Measurements from ENCODE around the gene SIL1. TPM values are rescaled to one million over a fixed set of nuclear protein-coding genes. Genes with fewer than 3 reads are reported as not detected.

SIL1 gene
- polyA plus RNA-seq, 3 donors = 25.4 to 35.1 (median 27.9) TPM

DNA sequence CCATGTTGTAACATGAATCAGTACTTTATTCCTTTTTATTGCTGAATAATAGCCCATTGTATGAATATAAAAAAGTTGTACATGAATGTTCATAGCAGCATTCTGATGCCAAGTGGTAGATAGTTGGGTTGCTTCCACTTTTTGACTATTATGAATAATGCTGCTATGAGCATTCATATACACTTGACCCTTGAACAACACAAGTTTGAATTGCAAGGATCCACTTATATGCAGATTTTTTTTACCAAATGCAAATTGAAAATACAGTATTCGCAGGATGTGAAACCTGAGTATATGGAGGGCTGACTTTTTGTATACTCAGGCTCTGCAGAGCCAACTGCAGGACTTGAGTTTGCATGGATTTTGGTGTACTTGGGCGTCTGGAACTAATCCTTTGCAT, 14.7 kb upstream of the SIL1 start:
- no peaks in the 10 kb centered on the region for H3K4me1 ChIP-seq (ENCODE audit: control insufficient read depth in 1 of 2, insufficient read depth in 2 of 2, low read length in 2 of 2)
- 100% methylated on average over 2 of the region's 2 CpGs for WGBS (ENCODE audit: insufficient coverage)

DNA sequence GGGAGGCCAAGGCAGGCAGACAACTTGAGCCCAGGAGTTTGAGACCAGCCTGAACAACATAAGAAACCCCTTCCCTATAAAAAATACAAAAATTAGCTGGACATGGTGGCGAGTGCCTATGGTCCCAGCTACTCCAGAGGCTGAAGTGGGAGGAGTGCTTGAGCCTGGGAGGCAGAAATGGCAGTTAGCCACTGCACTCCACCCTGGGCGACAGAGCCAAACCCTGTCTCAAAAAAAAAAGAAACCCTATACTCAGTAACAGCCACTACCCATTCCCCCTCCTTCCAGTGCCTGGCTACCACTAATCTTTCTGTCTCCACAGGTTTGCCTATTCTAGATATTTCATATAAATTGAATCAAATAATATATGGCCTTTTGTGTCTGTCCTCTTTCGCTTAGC, 14.3 kb upstream of the SIL1 start:
- intact Hi-C loops (cut with micrococcal nuclease) = no loop called here
- H2AFZ ChIP-seq (ENCODE audit: insufficient read depth, low read depth, low read length, poor library complexity, severe bottlenecking) = no peak overlapping the region
- Mint-ChIP-seq H3K4me3 (no peak overlapping the region), H3K36me3 (no peaks in the 10 kb centered on the region), H3K27ac (no peak overlapping the region), H3K4me1 (no peaks in the 10 kb centered on the region), H3K9me3 (no peaks in the 10 kb centered on the region), H3K27me3 (ENCODE audit: low read depth in 3 of 3) (peaks cover 0 to 4% (median 0%) of the 10 kb centered on the region in 3 donors)
- no peaks in the 10 kb centered on the region for H3K4me1 ChIP-seq (ENCODE audit: control insufficient read depth in 1 of 2, insufficient read depth in 2 of 2, low read length in 2 of 2)
- no peaks in the 10 kb centered on the region for H4K20me1 ChIP-seq (ENCODE audit: insufficient read depth, low read length)
- no peak for TF ChIP-seq CTCF (IDR thresholded peaks at IDR 0.05)
- no peaks in the 10 kb centered on the region for H3K27me3 ChIP-seq (ENCODE audit: control insufficient read depth in 2 of 2, insufficient read depth in 2 of 2, low read length in 2 of 2)
- no peaks in the 10 kb centered on the region for H3K9me3 ChIP-seq (replicated peaks in 1 of 2; ENCODE audit: control insufficient read depth in 1 of 2, insufficient read depth in 1 of 2, low read length in 2 of 2)
- no peak overlapping the region for H3K4me3 ChIP-seq (replicated peaks in 1 of 3; ENCODE audit: low read depth in 2 of 3, low read length in 3 of 3)
- H3K9ac ChIP-seq (ENCODE audit: insufficient read depth, low read length, poor library complexity, severe bottlenecking) = no peak overlapping the region
- H3K36me3 ChIP-seq (replicated peaks in 1 of 2; ENCODE audit: control insufficient read depth in 1 of 2, insufficient read depth in 2 of 2, low read length in 2 of 2) = no peaks in the 10 kb centered on the region
- H3K79me2 ChIP-seq (ENCODE audit: insufficient read depth, low read length) = no peaks in the 10 kb centered on the region
- no peak overlapping the region for H3K4me2 ChIP-seq (replicated peaks; ENCODE audit: extremely low read depth, low read length, poor library complexity, severe bottlenecking)
- no peak for DNase-seq
- no CpG with 5 or more reads among the region's 3 CpGs for WGBS (ENCODE audit: insufficient coverage)
- no peak overlapping the region for H3K27ac ChIP-seq (ENCODE audit: low read depth in 1 of 2, low read length in 2 of 2)

More for the DNA sequence above, 14.7 kb upstream of the SIL1 start:
- H3K36me3 ChIP-seq (replicated peaks in 1 of 2; ENCODE audit: control insufficient read depth in 1 of 2, insufficient read depth in 2 of 2, low read length in 2 of 2) = no peaks in the 10 kb centered on the region
- H3K9ac ChIP-seq (ENCODE audit: insufficient read depth, low read length, poor library complexity, severe bottlenecking) = no peak overlapping the region
- H3K9me3 ChIP-seq (replicated peaks in 1 of 2; ENCODE audit: control insufficient read depth in 1 of 2, insufficient read depth in 1 of 2, low read length in 2 of 2) = peaks cover 0 to under 1% of the 10 kb centered on the region in 2 donors
- H3K79me2 ChIP-seq (ENCODE audit: insufficient read depth, low read length) = no peaks in the 10 kb centered on the region
- DNase-seq = no peak
- Mint-ChIP-seq H3K9me3 (peaks cover 0 to 3% (median 0%) of the 10 kb centered on the region in 7 donors), H3K4me1 (no peaks in the 10 kb centered on the region), H3K27ac (no peak overlapping the region), H3K27me3 (ENCODE audit: low read depth in 3 of 3) (peaks cover 0 to 4% (median 0%) of the 10 kb centered on the region in 3 donors), H3K4me3 (no peak overlapping the region), H3K36me3 (no peaks in the 10 kb centered on the region)
- intact Hi-C loops (cut with micrococcal nuclease) = no loop called here
- H3K27ac ChIP-seq (ENCODE audit: low read depth in 1 of 2, low read length in 2 of 2) = no peak overlapping the region
- no peak overlapping the region for H2AFZ ChIP-seq (ENCODE audit: insufficient read depth, low read depth, low read length, poor library complexity, severe bottlenecking)
- H3K4me2 ChIP-seq (replicated peaks; ENCODE audit: extremely low read depth, low read length, poor library complexity, severe bottlenecking) = no peak overlapping the region
- no peak for TF ChIP-seq CTCF (IDR thresholded peaks at IDR 0.05)
- H3K27me3 ChIP-seq (ENCODE audit: control insufficient read depth in 2 of 2, insufficient read depth in 2 of 2, low read length in 2 of 2) = no peaks in the 10 kb centered on the region
- no peaks in the 10 kb centered on the region for H4K20me1 ChIP-seq (ENCODE audit: insufficient read depth, low read length)
- H3K4me3 ChIP-seq (replicated peaks in 1 of 3; ENCODE audit: low read depth in 2 of 3, low read length in 3 of 3) = no peak overlapping the region

Measured in CD14-positive monocyte (primary cell).